Thyroid gland (tissue), 4 donors: Measurements from ENCODE around the gene SLAMF7. TPM values are rescaled to one million over a fixed set of nuclear protein-coding genes. Genes with fewer than 3 reads are reported as not detected.

Experiments
- DNase-seq, 2 donors: peaks; one replicate each; pipeline ENCODE4 v3.0.0-alpha.2; 2019
- H3K27ac ChIP-seq, 3 donors: fragments of 200-600 bp; sonication (generic); 1 replicate in 2 of 3; 2 replicates in 1 of 3; pipeline ENCODE4 v1.5.1; 2016 to 2019; ENCODE audit warnings: mild to moderate bottlenecking in 1 of 3, moderate library complexity in 1 of 3
- H3K27me3 ChIP-seq: fragments of 200-600 bp; sonication (generic); one replicate; pipeline ENCODE4 v1.5.1; 2019
- H3K36me3 ChIP-seq, 2 donors: fragments of 200-600 bp; sonication (generic); one replicate each; pipeline ENCODE4 v1.5.1; 2016 to 2019
- H3K4me1 ChIP-seq, 2 donors: fragments of 200-600 bp; sonication (generic); one replicate each; pipeline ENCODE4 v1.5.1; 2017 to 2019
- H3K4me3 ChIP-seq, 3 donors: fragments of 200-600 bp; sonication (generic); replicated peaks in 1 of 3; 1 replicate in 2 of 3; 2 replicates in 1 of 3; pipeline ENCODE4 v1.5.1; 2016; ENCODE audit warnings: mild to moderate bottlenecking in 1 of 3
- H3K9me3 ChIP-seq: fragments of 200-600 bp; sonication (generic); one replicate; pipeline ENCODE4 v1.5.1; 2017
- CTCF ChIP-seq, 6 experiments: fragments of 200-600 bp in 3 of 6; fragments of 450-650 bp in 3 of 6; sonication (generic) in 3 of 6; IDR thresholded peaks; one replicate each; pipeline ENCODE4 v1.5.1; 2016 to 2019; ENCODE audit warnings: antibody characterized with exemption in 6 of 6, mild to moderate bottlenecking in 2 of 6, inconsistent platforms in 1 of 6, moderate library complexity in 1 of 6
- POLR2A ChIP-seq, 2 donors: fragments of 450-650 bp; IDR thresholded peaks; one replicate each; pipeline ENCODE4 v1.6.1; 2017; ENCODE audit warnings: antibody characterized with exemption in 2 of 2, mild to moderate bottlenecking in 2 of 2, moderate library complexity in 1 of 2
- WGBS, 2 donors: methylation state at CpG; one replicate each; pipeline ENCODE4 v1.1.5; 2017; 5-methylcytosine and 5-hydroxymethylcytosine counted together
- intact Hi-C: fragments of 100-400 bp; cut with DNase I; formaldehyde crosslinking; loops from one replicate; pipeline ENCODE4 v1.15.1; 2023
- total RNA-seq, 4 donors: library from RNA; depleted of rRNA; stranded (reverse); fragments of >200 nt; gene quantifications; one replicate each; pipeline ENCODE4 v1.2.3, GENCODE V29; 2016

The SLAMF7 gene
- total RNA-seq, 4 donors from 2014 or later, result 0.22 to 0.93 (median 0.37) TPM

GRCh38 chr1:160777486-160778089, 38.5 kb downstream of the SLAMF7 start:
- intact Hi-C loops, result no loop called here
- 68 to 72% methylated on average over 7 of the region's 7 CpGs for WGBS, 2 donors
- DNase-seq, result peak in 1 of 2 donors; percentile 11
- H3K36me3 ChIP-seq, result no peaks in the 10 kb centered on the region
- TF ChIP-seq POLR2A (IDR thresholded peaks at IDR 0.05) (no peak), CTCF (IDR thresholded peaks at IDR 0.05) (peak in 4 of 6 experiments; percentile 13 to 38 (median 26))
- H3K27ac ChIP-seq, result no peak overlapping the region
- H3K4me1 ChIP-seq, result peaks cover 8 to 18% of the 10 kb centered on the region in 2 donors
- no peak overlapping the region for H3K4me3 ChIP-seq
- no peaks in the 10 kb centered on the region for H3K27me3 ChIP-seq
- no peaks in the 10 kb centered on the region for H3K9me3 ChIP-seq

GRCh38 chr1:160778976-160779375, 39.9 kb downstream of the SLAMF7 start:
- no peak for DNase-seq
- Histone ChIP-seq H3K4me3 (no peak overlapping the region), H3K9me3 (no peaks in the 10 kb centered on the region), H3K4me1 (peaks cover 8 to 18% of the 10 kb centered on the region in 2 donors), H3K27ac (no peak overlapping the region), H3K36me3 (no peaks in the 10 kb centered on the region), H3K27me3 (no peaks in the 10 kb centered on the region)
- intact Hi-C loops, result no loop called here
- 86 to 91% methylated on average over 6 of the region's 6 CpGs for WGBS, 2 donors
- TF ChIP-seq CTCF (IDR thresholded peaks at IDR 0.05), result no peak
- no peak for TF ChIP-seq POLR2A (IDR thresholded peaks at IDR 0.05)

GRCh38 chr1:160779626-160780397, 40.8 kb downstream of the SLAMF7 start:
- Histone ChIP-seq H3K36me3 (no peaks in the 10 kb centered on the region), H3K9me3 (no peaks in the 10 kb centered on the region), H3K4me3 (no peak overlapping the region), H3K27ac (no peak overlapping the region), H3K27me3 (no peaks in the 10 kb centered on the region), H3K4me1 (peaks cover 8 to 18% of the 10 kb centered on the region in 2 donors)
- TF ChIP-seq POLR2A (IDR thresholded peaks at IDR 0.05), result no peak
- peak in 1 of 6 experiments; percentile 35 for TF ChIP-seq CTCF (IDR thresholded peaks at IDR 0.05)
- DNase-seq, result peak in 1 of 2 donors; percentile 11
- WGBS, 2 donors, result 93 to 95% methylated on average over 9 to 12 of the region's 18 CpGs
- intact Hi-C loops, result no loop called here

GRCh38 chr1:160780398-160780755, 41.3 kb downstream of the SLAMF7 start:
- no peak for TF ChIP-seq POLR2A (IDR thresholded peaks at IDR 0.05)
- TF ChIP-seq CTCF (IDR thresholded peaks at IDR 0.05), result no peak
- Histone ChIP-seq H3K4me1 (peaks cover 8 to 17% of the 10 kb centered on the region in 2 donors), H3K9me3 (no peaks in the 10 kb centered on the region), H3K27me3 (no peaks in the 10 kb centered on the region), H3K4me3 (no peak overlapping the region), H3K27ac (no peak overlapping the region), H3K36me3 (no peaks in the 10 kb centered on the region)
- no peak for DNase-seq
- intact Hi-C loops, result no loop called here
- WGBS, 2 donors, result 85 to 92% methylated on average over 2 of the region's 2 CpGs

- H3K9me3 ChIP-seq, result no peaks in the 10 kb centered on the region
- no peak overlapping the region for H3K4me3 ChIP-seq
- H3K27ac ChIP-seq, result peak overlapping the region in 2 of 3 donors; percentile 6 to 17
- no peaks in the 10 kb centered on the region for H3K36me3 ChIP-seq
- WGBS, 2 donors, result 44 to 45% methylated on average over 7 of the region's 8 CpGs
- peak; percentile 61 to 64 for DNase-seq
- intact Hi-C loops, result no loop called here
- H3K27me3 ChIP-seq, result no peaks in the 10 kb centered on the region
- peaks cover 8 to 14% of the 10 kb centered on the region in 2 donors for H3K4me1 ChIP-seq
- TF ChIP-seq POLR2A (IDR thresholded peaks at IDR 0.05), result no peak
- no peak for TF ChIP-seq CTCF (IDR thresholded peaks at IDR 0.05)
Measured at GRCh38 chr1:160781186-160781766, 42.2 kb downstream of the SLAMF7 start.
